ENCODE results near the gene ATP8B2. TPM values are rescaled to one million over a fixed set of nuclear protein-coding genes. Genes with fewer than 3 reads are reported as not detected.

ATP8B2 gene
- total and polyA plus RNA-seq, 10 of the 15 experiments (the other 5 are each of a cell fraction or from before 2014, with no cell fraction given): 0.44 to 61.8 (median 15.0) TPM

- TF ChIP-seq MEF2A (IDR thresholded peaks at IDR 0.05; ENCODE audit: insufficient read depth, low read depth, low read length) (no peak), NBN (IDR thresholded peaks at IDR 0.05) (peak; percentile 12; the same call in 1 of the 2 replicates), BACH1 (IDR thresholded peaks at IDR 0.05; ENCODE audit: borderline replicate concordance) (no peak), ZNF207 (IDR thresholded peaks at IDR 0.05; ENCODE audit: borderline replicate concordance) (peak; percentile 41; the same call in 1 of the 2 replicates), POU2F2 (IDR thresholded peaks at IDR 0.05; ENCODE audit: borderline replicate concordance, low read depth, low read length) (no peak)
These were observed 61.5 kb downstream of the ATP8B2 start (continued) for GRCh38 chr1:154386643-154387352.

GRCh38 chr1:154391086-154391770 lies 65.9 kb downstream of the ATP8B2 start:
- Histone ChIP-seq H4K20me1 (ENCODE audit: control insufficient read depth, insufficient read depth) (no peaks in the 10 kb centered on the region), H3K4me3 (no peak overlapping the region), H3K79me2 (ENCODE audit: control insufficient read depth, insufficient read depth, low read length) (no peaks in the 10 kb centered on the region), H3K4me1 (ENCODE audit: control insufficient read depth, insufficient read depth, low read length) (no peaks in the 10 kb centered on the region; the same call in 1 of the 2 replicates), H3K36me3 (ENCODE audit: control insufficient read depth in 2 of 2, insufficient read depth in 2 of 2, low read length in 1 of 2) (no peaks in the 10 kb centered on the region), H2AFZ (ENCODE audit: control insufficient read depth, low read depth, low read length) (no peak overlapping the region), H3K9ac (ENCODE audit: control insufficient read depth, insufficient read depth, low read length) (no peak overlapping the region), H3K27ac (ENCODE audit: control insufficient read depth, insufficient read depth) (no peak overlapping the region), H3K4me2 (ENCODE audit: control insufficient read depth, insufficient read depth) (no peak overlapping the region), H3K9me3 (replicated peaks; ENCODE audit: control insufficient read depth, insufficient read depth, low read length) (no peaks in the 10 kb centered on the region; the same call in 2 of the 3 replicates), H3K27me3 (replicated peaks in 1 of 2; ENCODE audit: control insufficient read depth in 2 of 2, insufficient read depth in 2 of 2, low read length in 1 of 2) (no peaks in the 10 kb centered on the region)
- DNase-seq (ENCODE audit: low read depth, low spot score) (no peak), ATAC-seq (no peak), FAIRE-seq (no peak)
- TF ChIP-seq MLLT1 (IDR thresholded peaks at IDR 0.05) (peak; percentile 65; the same call in 1 of the 2 replicates), NFIC (IDR thresholded peaks at IDR 0.05; ENCODE audit: low read depth, low read length) (no peak)
- no TSS peak for BruUV-seq (replicated peaks)
- CTCF ChIA-PET: interaction anchor here (0.6 to 2.0 kb wide), 10 partner anchors 9 to 554 kb away, joined by 3 to 8 read pairs (median 4); no protein-coding TSS in a partner anchor
- SMC1A ChIA-PET (ENCODE audit: uncharacterized antibody, unreplicated experiment): interaction anchor here (0.6 to 4.3 kb wide), 6 partner anchors 8 to 155 kb away, joined by 3 to 19 read pairs (median 4); no protein-coding TSS in a partner anchor
- RAD21 ChIA-PET (ENCODE audit: unreplicated experiment): interaction anchor here (0.6 to 1.1 kb wide), 7 partner anchors 9 to 53 kb away, joined by 3 to 5 read pairs (median 3); no protein-coding TSS in a partner anchor
- in situ Hi-C loops (cut with MboI) (no loop called here), intact Hi-C loops (cut with micrococcal nuclease; ENCODE audit: unreplicated experiment) (no loop called here)
- 70% methylated on average over 6 of the region's 9 CpGs for WGBS (ENCODE audit: insufficient coverage, insufficient replicate concordance, low lambda C conversion rate, missing lambda C conversion rate)
- POLR2A ChIA-PET: interaction anchor here (0.6 to 2.3 kb wide), 8 partner anchors 12 to 888 kb away, joined by 3 to 11 read pairs (median 4); no protein-coding TSS in a partner anchor
